BLaER1 treated with 17β-estradiol and CSF1 and Interleukin-3, amounts not matched to agents 10 nM and 100 nM (cell line): Measurements from ENCODE around the gene CEMP1.
"Not testable (repeated sequence)": the region's sequence is repeated elsewhere in the genome, so short reads cannot be mapped to it uniquely, and the experiment has no call there.

Experiments used
- H3K27ac ChIP-seq, 11 experiments: shearing (Covaris generic); formaldehyde crosslinking; 2 replicates each; pipeline ENCODE4 v1.8.1; 2022
- H3K27me3 ChIP-seq, 11 experiments: shearing (Covaris generic); formaldehyde crosslinking; 2 replicates each; pipeline ENCODE4 v1.8.1; 2022
- H3K36me3 ChIP-seq, 11 experiments: shearing (Covaris generic); formaldehyde crosslinking; 2 replicates each; pipeline ENCODE4 v1.8.1; 2022
- H3K4me1 ChIP-seq, 10 experiments: shearing (Covaris generic); formaldehyde crosslinking; 2 replicates each; pipeline ENCODE4 v1.8.1; 2022
- H3K4me2 ChIP-seq, 11 experiments: shearing (Covaris generic); formaldehyde crosslinking; 2 replicates each; pipeline ENCODE4 v1.8.1; 2022
- H3K4me3 ChIP-seq, 10 experiments: shearing (Covaris generic); formaldehyde crosslinking; 2 replicates each; pipeline ENCODE4 v1.8.1; 2022
- H3K9ac ChIP-seq, 11 experiments: shearing (Covaris generic); formaldehyde crosslinking; 2 replicates each; pipeline ENCODE4 v1.8.1; 2022
- H3K9me3 ChIP-seq, 11 experiments: shearing (Covaris generic); formaldehyde crosslinking; replicated peaks in 1 of 11; 2 replicates each; pipeline ENCODE4 v1.8.1; 2022
- H4K20me1 ChIP-seq, 11 experiments: shearing (Covaris generic); formaldehyde crosslinking; 2 replicates each; pipeline ENCODE4 v1.8.1; 2022
- Cebpa-rat ChIP-seq, 11 experiments: shearing (Covaris generic); IDR thresholded peaks; 2 replicates each; pipeline ENCODE4 v1.8.1; 2022

The CEMP1 gene

DNA sequence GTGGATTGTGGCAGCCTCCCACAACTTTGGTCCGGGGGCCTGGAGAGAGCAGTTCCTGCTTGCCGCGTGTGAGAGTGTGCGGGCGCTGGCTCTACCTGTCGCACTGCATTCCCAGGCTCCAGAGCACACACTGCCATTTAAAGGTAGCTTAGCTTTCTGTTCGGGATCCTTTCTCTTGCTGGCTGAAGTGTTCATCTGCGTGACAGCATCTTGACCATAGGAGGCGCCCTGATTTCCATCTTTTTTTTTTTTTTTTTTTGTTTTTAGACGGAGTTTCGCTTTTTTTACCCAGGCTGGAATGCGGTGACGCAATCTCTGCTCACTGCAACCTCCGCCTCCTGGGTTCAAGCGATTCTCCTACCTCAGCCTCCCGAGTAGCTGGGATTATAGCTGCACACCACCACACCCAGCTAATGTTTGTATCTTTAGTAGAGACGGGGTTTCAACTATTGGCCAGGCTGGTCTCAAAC, 20.2 kb upstream of the CEMP1 start:
- H3K27me3 ChIP-seq: not testable (repeated sequence)

DNA sequence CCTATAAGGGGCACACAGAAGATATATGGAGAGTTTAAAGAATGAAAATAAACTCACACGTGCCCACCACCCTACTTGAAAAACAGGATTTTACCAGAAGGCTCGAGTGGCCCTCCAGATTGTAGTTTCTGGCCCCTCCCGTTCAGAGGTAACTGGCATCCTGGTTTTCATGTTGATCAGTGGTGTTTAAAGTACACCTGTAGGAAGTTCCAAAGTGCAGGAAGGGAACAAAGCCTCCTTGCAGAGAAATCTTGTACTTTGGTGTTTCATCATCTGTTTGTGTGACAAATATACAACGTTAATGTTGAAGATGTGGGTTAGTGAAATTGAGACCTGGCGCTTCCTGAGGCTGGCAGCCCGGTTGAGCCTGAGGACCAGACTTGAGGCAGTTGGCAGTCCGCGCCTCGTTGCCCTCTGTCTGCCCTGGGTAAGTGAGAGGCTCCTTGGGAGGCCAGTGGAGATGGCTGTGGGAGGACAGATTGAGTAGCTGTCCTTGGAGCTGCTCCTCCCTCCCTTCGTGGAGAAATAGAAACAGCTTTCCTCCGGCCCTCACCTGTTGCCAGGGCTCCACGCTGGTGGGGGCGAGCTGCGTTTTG, 19.2 kb upstream of the CEMP1 start:
- not testable (repeated sequence) for H3K9ac ChIP-seq, H3K27me3 ChIP-seq, H3K36me3 ChIP-seq, H3K9me3 ChIP-seq, H3K4me2 ChIP-seq, H3K4me3 ChIP-seq, H3K27ac ChIP-seq
- peaks cover 12 to 23% (median 17%) of the 10 kb centered on the region in 11 experiments; a peak in 18 of 22 replicates for H4K20me1 ChIP-seq
- peaks cover 0 to 10% (median 5%) of the 10 kb centered on the region in 10 experiments; a peak in 10 of 20 replicates for H3K4me1 ChIP-seq

More for the DNA sequence above, 20.2 kb upstream of the CEMP1 start:
- H3K9ac ChIP-seq, H3K36me3 ChIP-seq, H3K4me1 ChIP-seq, H3K4me3 ChIP-seq, H3K9me3 ChIP-seq: not testable (repeated sequence)
- Histone ChIP-seq H4K20me1 (peaks cover 1 to 12% (median 6%) of the 10 kb centered on the region in 11 experiments; a peak in 15 of 22 replicates), H3K4me2 (0 out of 22 replicates have a peak overlapping the region, but pooled peaks of 3 of the 11 experiments have one; percentile 9 to 32 (median 12)), H3K27ac (peak overlapping the region in 2 of 11 experiments; percentile 39 to 46; a peak in 4 of 22 replicates)
- TF ChIP-seq Cebpa-rat (IDR thresholded peaks at IDR 0.05): 0 out of 22 replicates have a peak, but pooled peaks of 3 of the 11 experiments have one; percentile 19 to 21 (median 20)

DNA sequence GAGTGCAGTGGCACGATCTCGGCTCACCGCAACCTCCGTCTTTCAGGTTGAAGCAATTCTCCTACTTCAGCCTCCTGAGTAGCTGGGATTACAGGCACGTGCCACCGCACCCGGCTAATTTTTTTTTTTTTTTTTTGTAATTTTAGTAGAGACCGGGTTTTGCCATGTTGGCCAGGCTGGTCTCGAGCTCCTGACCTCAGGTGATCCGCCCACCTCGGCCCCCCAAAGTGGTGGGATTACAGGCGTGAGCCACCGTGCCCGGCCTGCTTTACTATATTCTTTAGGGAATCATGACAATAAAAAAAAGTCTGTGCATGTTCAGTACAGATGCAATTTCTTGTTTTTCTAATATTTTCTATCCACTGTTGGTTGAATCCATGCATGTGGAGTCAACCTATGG, 12.6 kb upstream of the CEMP1 start:
- H3K4me2 ChIP-seq, H3K27me3 ChIP-seq, H3K9me3 ChIP-seq, H3K4me3 ChIP-seq, H3K9ac ChIP-seq, H3K27ac ChIP-seq: not testable (repeated sequence)
- H4K20me1 ChIP-seq: peaks cover 55 to 76% (median 69%) of the 10 kb centered on the region in 11 experiments
- H3K36me3 ChIP-seq: peaks cover 0 to 16% (median 6%) of the 10 kb centered on the region in 11 experiments; a peak in 9 of 22 replicates
- H3K4me1 ChIP-seq: peaks cover 27 to 34% (median 28%) of the 10 kb centered on the region in 10 experiments

DNA sequence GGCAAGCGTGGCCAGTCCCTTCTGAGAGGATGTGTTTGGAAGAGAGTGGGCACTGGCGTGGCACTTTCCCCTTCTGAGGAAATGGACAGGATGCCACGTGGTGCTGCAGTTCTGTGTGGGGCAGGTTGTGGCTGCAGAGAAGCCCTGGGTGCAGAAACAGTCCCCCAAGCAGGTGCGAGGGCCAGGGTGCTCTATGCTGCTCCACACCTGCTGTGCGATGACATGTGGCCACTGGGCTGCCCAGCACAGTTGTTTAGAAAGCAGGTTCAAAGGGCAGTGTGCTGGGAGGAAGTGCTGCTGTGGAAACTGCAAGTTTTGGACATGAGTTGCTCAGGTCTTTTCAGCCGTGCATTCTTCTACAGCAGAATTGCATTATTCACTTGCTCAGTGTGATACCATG, 10.2 kb upstream of the CEMP1 start:
- H3K9me3 ChIP-seq: not testable (repeated sequence)
- peak overlapping the region in 10 of 11 experiments; percentile 15 to 92 (median 42); a peak in 15 of 22 replicates for H3K4me2 ChIP-seq
- peaks cover 36 to 44% (median 39%) of the 10 kb centered on the region in 10 experiments for H3K4me1 ChIP-seq

DNA sequence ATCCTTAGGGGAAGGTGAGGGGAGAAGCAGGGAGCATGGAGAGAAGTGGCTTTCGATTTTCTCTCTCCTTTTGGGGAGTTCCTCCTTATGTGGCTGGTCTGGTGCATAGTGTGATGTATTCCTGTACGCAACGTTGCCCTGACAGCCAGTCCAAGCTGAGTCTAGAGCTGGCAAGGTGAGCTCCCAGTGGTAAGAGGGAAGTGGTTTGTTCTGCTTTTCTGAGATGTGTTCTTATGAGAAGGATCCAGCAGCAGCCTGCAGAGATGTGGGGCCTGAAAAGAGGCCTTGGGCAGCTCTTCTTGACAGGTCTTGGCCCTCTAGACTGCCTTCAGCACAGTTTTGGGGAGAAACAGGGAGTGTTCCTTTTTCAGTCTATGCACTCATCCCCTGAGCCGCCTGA, 9.7 kb upstream of the CEMP1 start:
- H3K9ac ChIP-seq: not testable (repeated sequence)
- H3K36me3 ChIP-seq: peaks cover 0 to 16% (median 6%) of the 10 kb centered on the region in 11 experiments; a peak in 9 of 22 replicates

More for the DNA sequence above, 10.2 kb upstream of the CEMP1 start:
- H3K36me3 ChIP-seq: peaks cover 0 to 16% (median 6%) of the 10 kb centered on the region in 11 experiments; a peak in 9 of 22 replicates
- H4K20me1 ChIP-seq: peaks cover 58 to 80% (median 70%) of the 10 kb centered on the region in 11 experiments
- H3K27ac ChIP-seq, H3K4me3 ChIP-seq, H3K27me3 ChIP-seq, H3K9ac ChIP-seq: not testable (repeated sequence)

DNA sequence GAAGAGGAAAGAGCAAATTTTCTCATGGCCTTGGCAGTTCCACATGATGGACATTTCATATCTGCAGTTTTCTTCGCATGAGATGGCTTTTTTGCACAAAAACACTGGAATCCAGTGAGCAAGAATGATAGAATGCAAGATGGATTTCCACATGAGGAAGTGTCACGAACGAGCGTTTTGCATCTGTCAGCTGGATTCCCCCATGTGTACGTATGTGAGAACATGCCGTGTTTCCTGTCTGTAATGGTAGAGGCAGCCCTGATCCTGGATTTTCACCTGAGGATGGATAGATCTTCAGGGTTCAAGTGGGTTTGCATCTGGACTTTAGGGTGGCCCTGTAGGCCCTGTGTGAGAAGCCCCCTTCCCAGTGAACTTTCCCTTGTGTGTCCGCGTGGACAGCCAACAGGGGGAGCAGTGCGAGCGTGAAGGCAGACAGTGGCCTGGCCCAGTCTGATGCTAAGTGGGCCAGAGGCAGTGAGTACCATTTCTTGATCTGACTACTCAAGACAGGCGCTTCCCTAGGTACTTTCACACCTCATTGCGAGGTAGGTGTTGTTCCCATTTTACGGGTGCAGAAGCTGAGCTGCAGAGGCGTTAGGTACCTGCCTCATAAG, 8.7 kb upstream of the CEMP1 start:
- peak overlapping the region; percentile 75 to 92 (median 89) for H3K4me2 ChIP-seq
- not testable (repeated sequence) for H3K27ac ChIP-seq
- H3K4me3 ChIP-seq: peak overlapping the region in 2 of 10 experiments; percentile 85 to 87; a peak in 1 of 20 replicates

More for the DNA sequence above, 9.7 kb upstream of the CEMP1 start:
- not testable (repeated sequence) for H3K4me3 ChIP-seq, H3K27me3 ChIP-seq, H3K9me3 ChIP-seq, H3K27ac ChIP-seq
- Histone ChIP-seq H3K4me1 (peaks cover 34 to 48% (median 42%) of the 10 kb centered on the region in 10 experiments), H4K20me1 (peaks cover 53 to 76% (median 65%) of the 10 kb centered on the region in 11 experiments), H3K4me2 (peak overlapping the region in 10 of 11 experiments; percentile 15 to 92 (median 42); a peak in 14 of 22 replicates)

DNA sequence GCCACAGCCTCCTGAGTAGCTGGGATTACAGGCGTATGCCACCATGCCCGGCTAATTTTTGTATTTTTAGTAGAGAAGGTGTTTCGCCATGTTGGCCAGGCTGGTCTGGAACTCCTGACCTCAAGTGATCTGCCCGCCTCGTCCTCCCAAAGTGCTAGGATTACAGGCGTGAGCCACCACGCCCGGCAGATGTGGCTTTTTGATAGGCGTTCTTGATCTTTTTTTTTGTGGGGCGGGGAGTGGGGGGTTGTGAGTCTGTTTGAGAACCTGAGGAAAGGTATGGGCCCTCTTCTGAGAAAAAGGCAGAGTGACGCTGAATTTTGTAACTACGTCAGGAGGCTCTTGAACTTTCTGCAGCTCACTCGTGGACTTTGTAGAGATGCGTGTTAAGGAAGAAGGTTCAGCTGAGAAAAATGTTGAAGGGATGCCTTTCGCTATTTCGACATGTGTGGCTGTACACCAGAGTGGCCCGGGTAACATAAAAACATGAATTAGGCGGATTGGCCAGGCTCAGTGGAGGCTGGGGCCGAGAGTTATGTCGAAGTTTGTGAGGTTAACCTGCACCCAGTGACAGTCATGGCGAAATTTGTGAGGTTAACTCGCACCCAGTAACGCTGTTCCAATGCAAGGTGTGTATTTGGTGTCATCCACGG, 8.1 kb upstream of the CEMP1 start:
- Histone ChIP-seq H3K9ac (peak overlapping the region; percentile 13 to 95 (median 91); a peak in 20 of 22 replicates), H3K4me3 (peak overlapping the region; percentile 83 to 97 (median 86); a peak in 19 of 20 replicates), H4K20me1 (peaks cover 38 to 60% (median 49%) of the 10 kb centered on the region in 11 experiments), H3K4me2 (peak overlapping the region; percentile 75 to 92 (median 89)), H3K4me1 (peaks cover 34 to 58% (median 45%) of the 10 kb centered on the region in 10 experiments), H3K27ac (peak overlapping the region in 2 of 11 experiments; percentile 11 to 32; a peak in 2 of 22 replicates)
- not testable (repeated sequence) for H3K36me3 ChIP-seq, H3K9me3 ChIP-seq, H3K27me3 ChIP-seq

More for the DNA sequence above, 8.7 kb upstream of the CEMP1 start:
- Histone ChIP-seq H3K4me1 (peaks cover 34 to 52% (median 45%) of the 10 kb centered on the region in 10 experiments), H3K9ac (peak overlapping the region in 6 of 11 experiments; percentile 88 to 95 (median 91); a peak in 8 of 22 replicates), H4K20me1 (peaks cover 44 to 66% (median 55%) of the 10 kb centered on the region in 11 experiments)
- not testable (repeated sequence) for H3K36me3 ChIP-seq, H3K27me3 ChIP-seq, H3K9me3 ChIP-seq

DNA sequence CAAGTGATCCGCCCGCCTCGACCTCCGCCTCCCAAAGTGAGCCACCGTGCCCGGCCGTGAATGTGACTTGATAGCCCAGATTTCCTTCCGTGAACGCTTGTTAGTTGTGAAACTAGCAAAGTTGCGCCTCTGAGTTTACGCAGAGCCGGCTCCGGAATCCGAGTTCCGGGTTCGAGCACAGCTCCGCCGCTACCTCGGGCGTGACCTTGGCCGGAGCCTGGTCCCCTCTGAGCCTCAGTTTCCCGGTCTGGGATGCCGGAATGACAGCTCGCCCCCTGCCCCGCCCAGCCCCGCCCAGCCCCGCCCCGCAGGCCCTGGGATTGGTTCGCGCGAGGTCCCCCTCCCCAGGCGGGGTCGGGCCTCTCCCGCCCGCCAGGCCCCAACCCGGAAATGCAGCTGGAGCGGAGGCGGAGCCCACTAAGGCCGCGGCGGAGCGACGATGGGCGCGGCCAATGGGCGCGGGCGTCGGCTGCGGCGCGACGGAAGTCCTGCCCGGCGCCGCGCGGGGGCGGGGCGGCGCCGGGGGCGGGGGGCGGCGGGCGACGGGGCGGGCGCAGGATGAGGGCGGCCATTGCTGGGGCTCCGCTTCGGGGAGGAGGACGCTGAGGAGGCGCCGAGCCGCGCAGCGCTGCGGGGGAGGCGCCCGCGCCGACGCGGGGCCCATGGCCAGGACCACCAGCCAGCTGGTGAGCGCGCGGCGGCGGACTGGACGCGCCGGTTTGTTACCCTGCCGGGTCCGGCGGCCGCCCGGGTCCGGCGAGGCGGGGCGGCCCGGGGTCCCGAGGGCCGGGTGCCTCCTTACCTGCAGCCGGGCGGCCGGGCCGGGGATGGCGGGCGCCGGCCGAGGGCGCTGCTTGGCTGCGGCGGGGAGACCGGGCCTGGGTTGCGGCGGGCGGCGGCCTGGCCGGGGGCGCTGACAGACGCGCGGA, 6.5 kb upstream of the CEMP1 start, which contains the start of gene PDPK1:
TSS of gene PDPK1 (plus strand) at position 571 of the 929 bp plus-strand sequence. CDS start at position 663, 92 bp downstream.
- TF ChIP-seq Cebpa-rat (IDR thresholded peaks at IDR 0.05): no peak
- Histone ChIP-seq H3K9ac (peak within 1 kb of the TSS; percentile 85 to 95 (median 91)), H3K9me3 (no peaks in the 10 kb centered on the region), H3K4me1 (peaks cover 45 to 74% (median 55%) of the 10 kb centered on the region in 10 experiments), H3K27ac (peak within 1 kb of the TSS; percentile 60 to 88 (median 81)), H3K27me3 (no peaks in the 10 kb centered on the region), H3K4me2 (peak within 1 kb of the TSS; percentile 83 to 92 (median 89)), H3K4me3 (peak within 1 kb of the TSS; percentile 83 to 97 (median 86)), H4K20me1 (peaks cover 30 to 48% (median 40%) of the 10 kb centered on the region in 11 experiments), H3K36me3 (peaks cover 0 to 5% (median 0%) of the 10 kb centered on the region in 11 experiments; a peak in 2 of 22 replicates)
